GM21576 (cell line): ENCODE data around the gene MUC6.

ENCODE experiments used
- ATAC-seq: cut with Tn5 transposase; IDR thresholded peaks from one replicate; pipeline ENCODE4 v1.9.1; 2021; ENCODE audit warnings: mild to moderate bottlenecking, moderate library complexity; ENCODE audit not compliant: unreplicated experiment

The MUC6 gene

DNA sequence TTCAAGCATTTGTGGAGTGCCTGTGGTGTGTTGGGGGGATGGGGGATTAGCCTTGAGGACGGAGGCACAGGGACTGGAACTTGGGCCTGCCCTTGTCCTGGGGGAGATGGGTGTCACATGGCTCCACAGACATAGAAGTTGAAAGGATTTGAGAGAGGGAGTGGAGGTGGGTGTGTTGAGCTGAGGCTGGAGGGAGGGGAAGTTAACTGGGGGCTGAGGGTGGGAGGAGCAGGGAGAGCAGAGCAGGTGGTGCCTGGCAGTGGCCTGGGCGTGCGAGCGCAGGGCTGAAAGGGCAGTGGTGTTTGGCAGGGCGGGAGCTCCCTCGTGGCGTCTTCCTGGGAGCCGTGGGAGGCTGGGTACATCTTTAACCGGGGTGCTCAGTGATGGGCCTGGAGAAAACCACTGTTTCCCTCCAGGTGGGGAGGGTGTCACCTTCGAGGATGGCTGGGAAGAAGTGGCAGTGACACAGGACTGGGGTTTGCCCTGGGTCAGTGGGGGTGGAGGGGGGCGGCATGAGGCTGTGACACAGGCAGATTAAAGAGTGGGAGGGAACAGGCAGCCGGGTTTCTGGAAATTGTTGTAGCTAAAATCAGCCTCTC lies 65.3 kb downstream of the MUC6 start:
- no peak for ATAC-seq

DNA sequence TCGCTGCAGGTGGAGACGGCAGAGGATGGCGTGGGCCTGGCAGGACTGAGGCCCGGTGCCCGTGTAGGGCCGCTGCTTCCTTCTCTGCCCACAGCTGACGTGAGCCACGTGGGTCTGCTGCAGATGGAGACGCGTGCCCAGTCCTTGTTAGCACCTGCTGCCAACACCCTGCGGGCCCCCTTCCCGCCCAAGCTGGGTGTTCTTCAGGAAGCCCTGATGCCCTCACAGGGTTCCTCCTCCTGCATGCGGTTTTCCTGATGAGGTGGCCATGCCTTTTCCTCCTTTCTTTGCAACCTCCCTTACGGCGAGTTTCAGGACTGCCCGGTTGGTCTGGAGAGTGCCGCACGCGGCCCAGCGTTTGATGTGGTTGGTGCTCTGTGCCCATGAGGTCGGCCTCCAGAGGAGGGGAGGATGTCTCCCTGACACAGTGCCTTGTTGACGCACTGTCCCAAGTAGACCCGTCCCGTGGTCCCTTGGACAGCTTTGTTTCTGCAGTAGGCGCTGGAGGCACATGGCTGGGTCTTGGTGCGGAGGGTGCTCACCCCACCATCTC lies 66.1 kb downstream of the MUC6 start:
- ATAC-seq: no peak

DNA sequence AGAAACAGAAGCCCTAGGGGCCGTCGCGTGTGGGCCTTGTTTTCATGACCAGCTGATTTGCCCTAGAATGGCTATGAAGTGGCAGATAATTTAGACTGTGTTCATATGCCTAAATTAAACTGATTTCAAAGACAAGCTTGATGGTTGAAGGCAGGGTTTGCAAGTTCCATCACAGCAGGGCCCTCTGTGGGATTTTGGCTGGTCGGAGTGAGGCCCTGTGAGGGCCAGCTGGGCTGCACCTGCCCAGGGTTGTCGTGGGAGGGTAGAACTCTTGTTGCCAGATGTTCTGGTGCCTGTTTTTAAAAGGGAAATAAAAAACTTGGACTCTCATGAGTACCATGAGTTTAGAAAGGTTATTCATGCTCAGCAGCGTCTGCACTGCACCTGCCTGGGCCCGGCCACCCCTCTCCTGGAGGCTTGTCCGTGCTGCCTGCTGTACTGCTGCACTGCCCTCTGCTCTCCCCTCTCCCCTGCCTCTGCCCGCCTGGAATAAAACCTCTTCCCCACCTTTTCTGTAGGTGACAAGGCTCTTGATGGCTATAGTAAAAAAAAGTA lies 66.8 kb downstream of the MUC6 start:
- no peak for ATAC-seq

DNA sequence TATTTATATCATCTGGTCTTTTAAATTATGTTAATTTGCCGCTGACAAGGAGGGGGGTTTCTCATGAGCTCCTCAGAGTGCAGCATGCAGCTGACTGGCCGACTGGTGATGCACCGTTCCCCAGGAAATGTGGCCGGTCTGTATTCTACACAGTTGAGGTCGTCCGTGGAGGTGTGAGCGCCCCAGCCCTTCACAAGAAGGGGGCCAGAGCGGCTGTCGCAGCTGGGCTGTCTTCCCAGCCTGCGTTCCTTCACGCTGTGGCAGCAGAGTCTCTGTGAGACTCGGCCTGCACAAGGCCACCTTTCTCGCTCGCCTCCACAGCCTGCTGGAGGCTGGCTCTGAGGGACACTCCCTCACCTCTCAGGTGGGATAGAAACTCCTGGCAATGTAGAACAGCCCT lies 67.7 kb downstream of the MUC6 start:
- ATAC-seq: no peak

DNA sequence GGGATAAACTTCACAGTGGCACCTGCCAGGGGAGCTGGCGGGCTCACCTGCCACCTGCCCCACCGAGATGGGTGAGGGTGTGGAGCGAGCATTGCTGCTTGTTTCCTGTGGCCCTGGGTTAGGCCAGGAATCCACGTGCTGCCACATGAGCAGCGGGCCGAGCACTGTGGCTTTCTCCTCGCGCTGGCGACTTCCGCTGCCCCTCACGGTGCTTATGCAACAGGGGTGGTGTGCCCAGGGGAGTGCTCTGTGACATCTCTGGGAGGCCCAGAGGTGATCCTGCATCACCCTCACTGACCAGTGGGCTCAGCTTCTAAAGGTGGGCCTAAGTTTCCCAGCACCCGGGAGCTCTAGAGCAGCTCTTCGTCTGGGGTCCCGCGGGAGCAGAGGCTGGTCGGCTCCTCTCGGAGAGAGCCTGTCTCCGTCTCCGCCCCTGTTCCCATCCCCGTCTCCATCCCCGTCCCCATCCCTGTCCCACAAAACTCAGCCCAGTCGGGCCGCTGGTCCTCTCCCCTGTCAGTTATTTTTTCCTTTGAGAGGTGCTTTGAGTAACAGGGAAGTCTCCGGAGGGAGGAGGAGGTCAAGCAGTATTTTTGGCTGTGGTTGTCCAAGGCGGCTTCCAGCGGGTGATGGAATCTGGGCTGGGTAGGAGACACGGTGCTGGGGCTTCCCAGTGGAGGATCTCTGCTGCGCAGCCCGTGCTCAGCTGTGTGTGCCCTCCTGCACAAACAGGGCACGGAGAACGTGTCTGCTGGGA lies 68.3 kb downstream of the MUC6 start:
- ATAC-seq: no peak

DNA sequence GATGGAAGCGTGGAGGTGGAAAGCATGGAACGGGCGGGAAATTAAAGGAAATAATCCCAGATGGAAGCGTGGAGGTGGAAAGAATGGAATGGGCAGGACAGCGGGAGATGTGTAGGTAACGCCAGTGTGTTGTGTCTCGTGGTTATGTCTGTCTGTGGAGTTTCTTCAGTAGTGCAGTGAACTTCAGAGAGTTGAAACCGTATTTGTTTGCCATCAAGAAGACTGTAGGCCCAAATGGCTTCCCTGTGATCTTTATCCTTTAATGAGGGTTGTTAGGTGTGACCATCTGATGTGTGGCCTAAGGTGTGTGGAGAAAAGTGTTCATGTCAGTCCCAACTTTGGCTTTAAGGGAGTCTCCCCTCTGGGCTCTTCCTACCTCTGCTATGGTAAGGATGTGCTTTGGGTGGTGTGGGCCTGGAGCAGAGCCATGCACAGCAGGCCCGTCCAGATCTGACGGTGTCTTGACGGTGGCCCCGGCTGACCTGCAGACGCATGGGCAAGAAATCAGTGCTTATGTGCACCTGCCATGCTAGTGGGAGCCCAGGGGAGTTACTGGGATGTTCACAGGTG lies 71.2 kb downstream of the MUC6 start:
- no peak for ATAC-seq

DNA sequence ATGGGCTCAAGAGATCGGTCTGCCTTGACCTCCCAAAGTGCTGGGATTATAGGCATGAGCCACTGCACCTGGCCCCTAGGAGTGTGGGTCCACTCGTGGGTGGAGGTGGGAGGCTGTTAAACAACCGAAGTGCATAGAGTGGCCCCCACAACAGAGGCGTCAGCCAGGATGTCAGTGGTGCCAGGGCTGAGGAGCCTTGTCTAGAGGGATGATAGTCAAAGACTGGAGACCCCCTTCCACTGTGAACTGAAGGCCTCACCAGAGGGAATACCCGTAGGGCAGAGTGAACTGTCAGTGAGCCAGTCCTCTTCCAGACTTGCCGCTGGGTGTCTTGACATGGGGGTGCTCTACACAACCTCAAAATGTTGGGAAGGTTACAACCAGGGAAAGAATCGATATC lies 72.7 kb downstream of the MUC6 start:
- no peak for ATAC-seq
